Osteoblast (primary cell): ENCODE measurements around the gene CLDN20. TPM values are rescaled to one million over a fixed set of nuclear protein-coding genes. Genes with fewer than 3 reads are reported as not detected.
A peak's percentile ranks its signal among the peaks of the same experiment; 100 is the strongest.

Experiments used
- DNase-seq: peaks from one replicate; pipeline ENCODE4 v3.0.0; 2011; ENCODE audit warnings: low spot score, mixed read lengths; ENCODE audit not compliant: insufficient read length; ENCODE audit errors: missing footprints
- H2AFZ ChIP-seq: 2 replicates; pipeline ENCODE4 v1.6.0; 2011; ENCODE audit warnings: mild to moderate bottlenecking, low read length
- H3K27ac ChIP-seq: 2 replicates; pipeline ENCODE4 v1.5.1; 2011; ENCODE audit warnings: mild to moderate bottlenecking, low read depth, low read length, moderate library complexity
- H3K27me3 ChIP-seq: 2 replicates; pipeline ENCODE4 v1.6.0; 2012; ENCODE audit warnings: mild to moderate bottlenecking, control low read depth, inconsistent platforms, low read length, moderate library complexity; ENCODE audit not compliant: insufficient read depth
- H3K36me3 ChIP-seq: 2 replicates; pipeline ENCODE4 v1.5.1; 2011; ENCODE audit warnings: mild to moderate bottlenecking, low read length, control low read depth, moderate library complexity; ENCODE audit not compliant: insufficient read depth
- H3K4me1 ChIP-seq: 2 replicates; pipeline ENCODE4 v1.5.1; 2011; ENCODE audit warnings: mild to moderate bottlenecking, low read length, control low read depth, moderate library complexity; ENCODE audit not compliant: insufficient read depth
- H3K4me2 ChIP-seq: 2 replicates; pipeline ENCODE4 v1.6.0; 2011; ENCODE audit warnings: mild to moderate bottlenecking, low read length; ENCODE audit not compliant: insufficient read depth
- H3K4me3 ChIP-seq: fragments of 200-600 bp; sonication (generic); 3 replicates; pipeline ENCODE4 v1.5.1; 2012; ENCODE audit warnings: mild to moderate bottlenecking, low read length, inconsistent platforms; ENCODE audit not compliant: insufficient read depth
- H3K79me2 ChIP-seq: 2 replicates; pipeline ENCODE4 v1.6.0; 2012; ENCODE audit warnings: mild to moderate bottlenecking, low read length, control low read depth, inconsistent platforms; ENCODE audit not compliant: insufficient read depth
- H3K9me3 ChIP-seq: 2 replicates; pipeline ENCODE4 v1.5.1; 2011; ENCODE audit warnings: low read depth, low read length, control low read depth
- H4K20me1 ChIP-seq: 2 replicates; pipeline ENCODE4 v1.6.0; 2012; ENCODE audit warnings: mild to moderate bottlenecking, low read length, control low read depth; ENCODE audit not compliant: insufficient read depth
- CTCF ChIP-seq: IDR thresholded peaks from 2 replicates; pipeline ENCODE4 v1.5.1; 2011; ENCODE audit warnings: mild to moderate bottlenecking, low read depth, low read length, moderate library complexity; ENCODE audit errors: extremely low read depth
- total RNA-seq: library from RNA; depleted of rRNA; stranded (reverse); fragments of >200 nt; gene quantifications from 2 replicates; pipeline ENCODE4 v1.2.3, GENCODE V29; 2012

The CLDN20 gene
- total RNA-seq, 1 donor: not detected

DNA sequence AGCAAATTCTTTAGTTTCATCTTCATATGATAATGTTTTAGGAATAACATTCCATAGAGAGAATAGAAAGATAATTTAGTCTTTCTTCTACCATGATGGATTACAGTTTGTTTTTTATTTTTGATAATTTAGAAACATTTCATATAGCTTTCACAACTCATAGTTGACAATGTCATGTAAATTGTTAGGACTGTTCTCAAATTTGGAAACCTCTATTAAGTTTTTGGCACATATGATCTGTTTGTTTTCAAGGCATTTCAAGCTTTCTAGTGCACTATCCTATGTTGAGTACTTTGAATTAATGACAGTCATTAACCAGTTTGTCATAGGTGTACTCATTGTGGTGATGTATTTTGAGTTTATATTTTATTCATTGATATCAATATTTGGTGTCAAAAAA lies 61.2 kb downstream of the CLDN20 start:
- no peaks in the 10 kb centered on the region for H3K79me2 ChIP-seq
- no peaks in the 10 kb centered on the region for H3K9me3 ChIP-seq
- H3K4me3 ChIP-seq: no peak overlapping the region
- no peak overlapping the region for H3K27ac ChIP-seq
- no peak for DNase-seq
- no peak for TF ChIP-seq CTCF
- no peak overlapping the region for H2AFZ ChIP-seq
- no peaks in the 10 kb centered on the region for H4K20me1 ChIP-seq
- no peaks in the 10 kb centered on the region for H3K27me3 ChIP-seq
- H3K36me3 ChIP-seq: no peaks in the 10 kb centered on the region
- no peak overlapping the region for H3K4me2 ChIP-seq
- H3K4me1 ChIP-seq: peaks cover 6% of the 10 kb centered on the region

DNA sequence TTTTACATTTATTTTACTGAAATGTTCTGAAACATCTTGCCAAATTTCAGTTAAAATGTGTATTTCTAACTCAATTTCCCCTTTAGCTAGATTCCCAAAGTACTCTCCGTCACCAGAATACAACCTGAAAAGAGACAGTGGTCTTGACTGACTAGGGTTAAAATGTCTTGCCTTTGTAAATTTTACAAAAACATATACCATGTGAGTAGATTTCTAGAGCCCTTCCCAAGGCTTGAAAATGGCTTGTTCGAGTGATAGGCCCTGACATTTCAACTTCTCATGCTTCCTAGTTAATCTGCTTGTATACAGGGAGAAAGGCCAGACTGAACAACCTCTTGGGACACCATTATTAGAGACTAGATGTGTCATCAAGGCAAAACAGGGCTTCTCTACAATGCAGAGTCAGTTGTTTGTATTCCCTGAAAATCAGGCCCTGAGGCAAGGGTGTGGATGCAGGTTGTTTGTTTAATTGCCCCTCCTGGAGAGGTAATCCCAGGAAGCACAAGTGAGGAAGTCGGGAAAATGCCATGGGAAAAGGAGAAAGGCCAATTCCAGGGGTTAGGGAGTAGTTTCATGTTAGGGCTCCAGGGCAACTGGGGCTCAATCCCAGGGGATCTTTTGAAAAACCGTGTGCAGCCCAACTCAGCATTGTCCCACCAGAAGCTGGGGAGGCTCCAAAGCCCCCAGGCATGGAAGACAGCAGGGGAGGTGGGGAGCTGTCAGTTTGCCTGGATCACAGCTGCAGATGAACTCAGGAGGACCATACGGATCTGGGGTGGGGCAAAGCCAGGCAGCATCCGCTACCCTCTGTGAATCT lies 62.1 kb downstream of the CLDN20 start:
- peak overlapping the region; percentile 53 for H2AFZ ChIP-seq
- H3K9me3 ChIP-seq: no peaks in the 10 kb centered on the region
- no peaks in the 10 kb centered on the region for H3K79me2 ChIP-seq
- no peaks in the 10 kb centered on the region for H4K20me1 ChIP-seq
- no peaks in the 10 kb centered on the region for H3K27me3 ChIP-seq
- TF ChIP-seq CTCF: no peak
- DNase-seq: peak; percentile 31
- H3K4me1 ChIP-seq: peaks cover 6% of the 10 kb centered on the region
- H3K36me3 ChIP-seq: no peaks in the 10 kb centered on the region
- H3K27ac ChIP-seq: no peak overlapping the region
- H3K4me2 ChIP-seq: no peak overlapping the region
- no peak overlapping the region for H3K4me3 ChIP-seq

Other genes with a start within 250 kb of the CLDN20 start
- 18.8 and 23.3 TPM in 2 replicates for gene TFB1M, start 50.5 kb downstream of the CLDN20 start, total RNA-seq
- gene NOX3, start 191.8 kb downstream of the CLDN20 start, total RNA-seq: not detected in 2 replicates